IMR-90 (cell line): ENCODE measurements around the gene CETN1. TPM values are rescaled to one million over a fixed set of nuclear protein-coding genes. Genes with fewer than 3 reads are reported as not detected.

Source experiments
- ATAC-seq: fragments of 200-7000 bp; cut with Tn5 transposase; 2 replicates; pipeline ENCODE4 v1.9.1; 2020; ENCODE audit warnings: low read depth, mild to moderate bottlenecking, moderate library complexity
- BruUV-seq: library from RNA; stranded (reverse); fragments of 400-500 nt; replicated peaks from 2 replicates; lab custom pipeline; 2021; lab: Mats Ljungman, UMichigan
- CTCF ChIA-PET: fragments of 300-600 bp; formaldehyde crosslinking; extraction: SDS; loops from one replicate; lab custom pipeline; 2021; ENCODE audit warnings: antibody characterized with exemption; lab: Yijun Ruan, JAX
- POLR2A ChIA-PET: fragments of 300-600 bp; sonication (Branson Sonifier 250); formaldehyde crosslinking; loops from one replicate; lab custom pipeline; 2022; ENCODE audit warnings: antibody characterized with exemption; ENCODE audit not compliant: unreplicated experiment; lab: Charles Lee
- DNase-seq: peaks from one replicate; pipeline ENCODE4 v3.0.0; 2013
- H2AFZ ChIP-seq: replicated peaks from 2 replicates; pipeline ENCODE3; 2013; ENCODE audit warnings: low read length, mild to moderate bottlenecking; ENCODE audit not compliant: poor library complexity
- H2AK5ac ChIP-seq: 2 replicates; pipeline ENCODE4 v1.6.1; 2013; ENCODE audit warnings: low read depth, low read length, inconsistent platforms
- H2AK9ac ChIP-seq: replicated peaks from 2 replicates; pipeline ENCODE3; 2013; ENCODE audit warnings: mild to moderate bottlenecking, low read depth, low read length, moderate library complexity; ENCODE audit not compliant: poor library complexity
- H2BK120ac ChIP-seq: 2 replicates; pipeline ENCODE4 v1.6.1; 2013; ENCODE audit warnings: low read depth, low read length, inconsistent platforms
- H2BK15ac ChIP-seq: 3 replicates; pipeline ENCODE4 v1.6.1; 2013; ENCODE audit warnings: low read depth, low read length, inconsistent platforms
- H2BK20ac ChIP-seq: 2 replicates; pipeline ENCODE4 v1.6.1; 2013; ENCODE audit warnings: low read depth, mild to moderate bottlenecking, inconsistent platforms, low read length, moderate library complexity
- H2BK5ac ChIP-seq: 2 replicates; pipeline ENCODE4 v1.6.1; 2013; ENCODE audit warnings: mild to moderate bottlenecking, low read depth, low read length, inconsistent platforms; ENCODE audit not compliant: poor library complexity, severe bottlenecking
- H3K14ac ChIP-seq: replicated peaks from 2 replicates; pipeline ENCODE4 v1.6.1; 2013; ENCODE audit warnings: low read depth, low read length, inconsistent platforms
- H3K18ac ChIP-seq: 2 replicates; pipeline ENCODE4 v1.6.1; 2013; ENCODE audit warnings: low read depth, low read length, control low read depth
- H3K23ac ChIP-seq: 2 replicates; pipeline ENCODE4 v1.6.1; 2013; ENCODE audit warnings: low read depth, low read length, inconsistent platforms
- H3K27ac ChIP-seq: 2 replicates; pipeline ENCODE4 v1.5.1; 2013; ENCODE audit warnings: mild to moderate bottlenecking, control low read depth, low read length; ENCODE audit not compliant: insufficient read depth
- H3K27me3 ChIP-seq: 2 replicates; pipeline ENCODE4 v1.6.1; 2013; ENCODE audit warnings: low read length; ENCODE audit not compliant: control insufficient read depth, insufficient read depth
- H3K36me3 ChIP-seq: 2 replicates; pipeline ENCODE4 v1.6.1; 2013; ENCODE audit warnings: low read length, mixed read lengths; ENCODE audit not compliant: control insufficient read depth, insufficient read depth
- H3K4ac ChIP-seq: 2 replicates; pipeline ENCODE4 v1.6.1; 2013; ENCODE audit warnings: low read depth, low read length, inconsistent platforms
- H3K4me1 ChIP-seq: 2 replicates; pipeline ENCODE4 v1.6.1; 2013; ENCODE audit warnings: low read length, mixed read lengths; ENCODE audit not compliant: control insufficient read depth, insufficient read depth
- H3K4me2 ChIP-seq: 2 replicates; pipeline ENCODE4 v1.6.1; 2013; ENCODE audit warnings: low read depth, mild to moderate bottlenecking, control low read depth, low read length, moderate library complexity
- H3K4me3 ChIP-seq: 2 replicates; pipeline ENCODE4 v1.5.1; 2013; ENCODE audit warnings: low read depth, mild to moderate bottlenecking, control low read depth, low read length, moderate library complexity; ENCODE audit not compliant: insufficient read depth
- H3K56ac ChIP-seq: 2 replicates; pipeline ENCODE4 v1.6.1; 2013; ENCODE audit warnings: low read length, inconsistent platforms; ENCODE audit not compliant: insufficient read depth; ENCODE audit errors: extremely low read depth
- H3K79me1 ChIP-seq, 2 experiments: 2 replicates each; pipeline ENCODE4 v1.6.1; 2013; ENCODE audit warnings: low read length in 2 of 2, inconsistent platforms in 1 of 2, low read depth in 1 of 2
- H3K9ac ChIP-seq: 2 replicates; pipeline ENCODE4 v1.6.1; 2013; ENCODE audit warnings: low read depth, low read length, control low read depth
- H3K9me1 ChIP-seq: 2 replicates; pipeline ENCODE4 v1.6.1; 2013; ENCODE audit warnings: low read length, inconsistent platforms; ENCODE audit not compliant: insufficient read depth
- H3K9me3 ChIP-seq: 2 replicates; pipeline ENCODE4 v1.6.1; 2013; ENCODE audit warnings: low read length; ENCODE audit not compliant: control insufficient read depth, insufficient read depth
- H4K20me1 ChIP-seq: 2 replicates; pipeline ENCODE4 v1.6.1; 2013; ENCODE audit warnings: low read length, inconsistent platforms; ENCODE audit not compliant: insufficient read depth
- H4K5ac ChIP-seq: 2 replicates; pipeline ENCODE4 v1.6.1; 2013; ENCODE audit warnings: mild to moderate bottlenecking, low read depth, low read length, control low read depth
- H4K8ac ChIP-seq, 2 experiments: 2 replicates each; pipeline ENCODE4 v1.6.1; 2013; ENCODE audit warnings: low read depth in 2 of 2, low read length in 2 of 2, control low read depth in 1 of 2, inconsistent platforms in 1 of 2
- H4K91ac ChIP-seq: 2 replicates; pipeline ENCODE4 v1.6.1; 2013; ENCODE audit warnings: low read depth, low read length, inconsistent platforms; ENCODE audit not compliant: insufficient read depth
- BHLHE40 ChIP-seq: fragments of 150-350 bp; IDR thresholded peaks from 2 replicates; pipeline ENCODE4 v1.6.1; 2016; ENCODE audit warnings: mild to moderate bottlenecking, low read depth, low read length
- CHD1 ChIP-seq: IDR thresholded peaks from 2 replicates; pipeline ENCODE4 v1.6.1; 2012; ENCODE audit warnings: low read depth, low read length, improper control_type of control experiment
- MAFK ChIP-seq: IDR thresholded peaks from 2 replicates; pipeline ENCODE4 v1.6.1; 2012; ENCODE audit warnings: low read depth, low read length, improper control_type of control experiment
- MXI1 ChIP-seq: IDR thresholded peaks from 2 replicates; pipeline ENCODE4 v1.6.1; 2012; ENCODE audit warnings: low read depth, mild to moderate bottlenecking, low read length, moderate library complexity, borderline replicate concordance
- POLR2A ChIP-seq: IDR thresholded peaks from 2 replicates; pipeline ENCODE4 v1.6.1; 2012; ENCODE audit warnings: mild to moderate bottlenecking, low read depth, low read length
- RAD21 ChIP-seq: IDR thresholded peaks from 2 replicates; pipeline ENCODE4 v1.6.1; 2012; ENCODE audit warnings: low read length, improper control_type of control experiment
- RCOR1 ChIP-seq: IDR thresholded peaks from 2 replicates; pipeline ENCODE4 v1.6.1; 2012; ENCODE audit warnings: mild to moderate bottlenecking, low read length, improper control_type of control experiment; ENCODE audit not compliant: insufficient replicate concordance
- WGBS, 2 experiments: methylation state at CpG; one replicate each; pipeline versions ENCODE4 v1.1.5 to v1.1.7; 2013; ENCODE audit warnings: missing lambda C conversion rate in 2 of 2; ENCODE audit not compliant: insufficient read length in 1 of 2; ENCODE audit errors: extremely low coverage in 2 of 2; 5-methylcytosine and 5-hydroxymethylcytosine counted together
- dilution Hi-C: fragments of 300-500 bp; cut with HindIII; formaldehyde crosslinking; loops from one replicate; pipeline ENCODE4 v1.14.3; 2018; ENCODE audit warnings: low sequenced_read_pairs; ENCODE audit not compliant: unreplicated experiment
- in situ Hi-C: fragments of 300-500 bp; cut with MboI; formaldehyde crosslinking; loops from 3 replicates; pipeline ENCODE4 v1.14.3; 2019; ENCODE audit warnings: low sequenced_read_pairs, inconsistent platforms, mixed read lengths
- intact Hi-C: fragments of 100-400 bp; cut with micrococcal nuclease; formaldehyde crosslinking; loops from 2 replicates; pipeline ENCODE4 v1.10.0; 2022
- polyA plus RNA-seq, 3 experiments: library from polyadenylated mRNA; depleted of rRNA; stranded (reverse); fragments of >200 nt; gene quantifications; 2 replicates each; pipeline ENCODE4 v1.2.3, GENCODE V29; 2012; ENCODE audit warnings: low replicate concordance in 1 of 3
- total RNA-seq: library from RNA; depleted of rRNA; stranded (reverse); fragments of >200 nt; gene quantifications from 2 replicates; pipeline ENCODE4 v1.2.3, GENCODE V29; 2012
- TF ChIP-seq, protein P1 (sequence below): conservative IDR thresholded peaks from 2 replicates; pipeline ENCODE4 v1.5.1; 2012; ENCODE audit warnings: mild to moderate bottlenecking, low read depth, low read length, improper control_type of control experiment
- TF ChIP-seq, protein P2 (sequence below): fragments of 150-350 bp; IDR thresholded peaks from 2 replicates; pipeline ENCODE4 v1.6.1; 2016; ENCODE audit warnings: low read depth, mild to moderate bottlenecking, low read length, moderate library complexity, borderline replicate concordance
- TF ChIP-seq, protein P3 (sequence below): fragments of 150-350 bp; IDR thresholded peaks from 2 replicates; pipeline ENCODE4 v1.6.1; 2017; ENCODE audit warnings: mild to moderate bottlenecking, antibody characterized with exemption, low read length, low read depth

CETN1 gene
- total and polyA plus RNA-seq, 2 of the 4 experiments (the other 2 are of a cell fraction), result not detected

DNA sequence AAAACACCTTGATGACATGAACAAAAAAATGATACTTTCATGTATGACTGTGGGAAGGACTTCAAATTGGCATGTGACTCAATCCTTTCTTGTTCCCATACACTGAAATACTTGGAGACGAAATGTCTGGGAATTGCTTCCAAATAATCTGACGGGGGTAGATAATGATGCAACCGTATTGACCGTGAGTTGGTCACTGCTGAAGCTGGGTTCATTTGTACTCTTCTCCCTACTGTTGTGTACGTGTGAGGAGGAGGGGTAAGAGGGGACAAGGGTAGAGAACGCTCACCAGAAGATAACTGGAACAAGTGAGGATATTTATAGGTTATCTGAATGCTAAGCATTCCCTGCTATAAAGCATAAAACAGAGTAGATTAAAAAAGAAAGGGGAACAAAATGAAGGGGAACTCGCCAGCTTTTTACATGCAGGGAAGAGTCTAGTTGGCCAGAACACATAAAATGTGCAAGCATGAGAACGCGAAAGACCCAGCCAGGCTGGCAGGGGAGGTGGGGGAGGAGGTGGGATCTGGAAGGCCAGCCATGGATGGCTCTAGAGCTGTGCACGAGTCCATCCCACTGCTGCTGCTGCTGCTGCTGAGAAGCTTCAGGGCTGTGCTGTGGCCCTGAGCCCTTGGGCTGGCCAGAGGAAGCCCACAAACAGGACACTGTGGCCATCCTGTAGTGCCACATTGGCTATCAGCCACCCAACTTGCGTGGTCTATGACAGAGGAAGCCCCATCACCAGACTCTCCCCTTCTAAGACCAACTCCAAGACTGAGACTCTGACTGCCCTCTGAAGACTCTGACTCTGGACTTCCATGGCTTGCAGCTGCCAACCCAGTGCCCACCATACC, 15.2 kb upstream of the CETN1 start:
- no peak for ATAC-seq
- Histone ChIP-seq H3K36me3 (no peaks in the 10 kb centered on the region), H3K56ac (no peak overlapping the region), H3K4ac (no peak overlapping the region), H2BK15ac (no peak overlapping the region), H4K20me1 (no peaks in the 10 kb centered on the region), H2BK20ac (no peak overlapping the region), H3K9me1 (no peaks in the 10 kb centered on the region), H2AFZ (no peak overlapping the region), H3K18ac (no peak overlapping the region), H3K23ac (no peak overlapping the region), H3K14ac (no peak overlapping the region), H3K27me3 (peaks cover 23% of the 10 kb centered on the region), H3K9ac (no peak overlapping the region), H2BK5ac (no peak overlapping the region), H3K4me1 (no peaks in the 10 kb centered on the region), H3K9me3 (no peaks in the 10 kb centered on the region), H4K5ac (no peak overlapping the region), H4K8ac (no peak overlapping the region), H2AK9ac (no peak overlapping the region), H3K27ac (no peak overlapping the region), H3K4me2 (no peak overlapping the region), H2AK5ac (no peak overlapping the region), H2BK120ac (no peak overlapping the region), H4K91ac (no peak overlapping the region), H3K4me3 (no peak overlapping the region), H3K79me1 (no peaks in the 10 kb centered on the region)
- no TSS peak for BruUV-seq
- DNase-seq, result no peak
- in situ Hi-C loops, result no loop called here
- dilution Hi-C loops, result no loop called here
- POLR2A ChIA-PET, result no interaction called here
- TF ChIP-seq RCOR1, result no peak
- TF ChIP-seq, protein P1, sequence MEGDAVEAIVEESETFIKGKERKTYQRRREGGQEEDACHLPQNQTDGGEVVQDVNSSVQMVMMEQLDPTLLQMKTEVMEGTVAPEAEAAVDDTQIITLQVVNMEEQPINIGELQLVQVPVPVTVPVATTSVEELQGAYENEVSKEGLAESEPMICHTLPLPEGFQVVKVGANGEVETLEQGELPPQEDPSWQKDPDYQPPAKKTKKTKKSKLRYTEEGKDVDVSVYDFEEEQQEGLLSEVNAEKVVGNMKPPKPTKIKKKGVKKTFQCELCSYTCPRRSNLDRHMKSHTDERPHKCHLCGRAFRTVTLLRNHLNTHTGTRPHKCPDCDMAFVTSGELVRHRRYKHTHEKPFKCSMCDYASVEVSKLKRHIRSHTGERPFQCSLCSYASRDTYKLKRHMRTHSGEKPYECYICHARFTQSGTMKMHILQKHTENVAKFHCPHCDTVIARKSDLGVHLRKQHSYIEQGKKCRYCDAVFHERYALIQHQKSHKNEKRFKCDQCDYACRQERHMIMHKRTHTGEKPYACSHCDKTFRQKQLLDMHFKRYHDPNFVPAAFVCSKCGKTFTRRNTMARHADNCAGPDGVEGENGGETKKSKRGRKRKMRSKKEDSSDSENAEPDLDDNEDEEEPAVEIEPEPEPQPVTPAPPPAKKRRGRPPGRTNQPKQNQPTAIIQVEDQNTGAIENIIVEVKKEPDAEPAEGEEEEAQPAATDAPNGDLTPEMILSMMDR, result no peak
- no peak for TF ChIP-seq POLR2A
- no peak for TF ChIP-seq BHLHE40
- no peak for TF ChIP-seq CHD1
- TF ChIP-seq RAD21, result no peak
- TF ChIP-seq MAFK, result no peak
- no peak for TF ChIP-seq MXI1
- TF ChIP-seq, protein P2, sequence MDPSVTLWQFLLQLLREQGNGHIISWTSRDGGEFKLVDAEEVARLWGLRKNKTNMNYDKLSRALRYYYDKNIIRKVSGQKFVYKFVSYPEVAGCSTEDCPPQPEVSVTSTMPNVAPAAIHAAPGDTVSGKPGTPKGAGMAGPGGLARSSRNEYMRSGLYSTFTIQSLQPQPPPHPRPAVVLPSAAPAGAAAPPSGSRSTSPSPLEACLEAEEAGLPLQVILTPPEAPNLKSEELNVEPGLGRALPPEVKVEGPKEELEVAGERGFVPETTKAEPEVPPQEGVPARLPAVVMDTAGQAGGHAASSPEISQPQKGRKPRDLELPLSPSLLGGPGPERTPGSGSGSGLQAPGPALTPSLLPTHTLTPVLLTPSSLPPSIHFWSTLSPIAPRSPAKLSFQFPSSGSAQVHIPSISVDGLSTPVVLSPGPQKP, result no peak
- TF ChIP-seq, protein P3, sequence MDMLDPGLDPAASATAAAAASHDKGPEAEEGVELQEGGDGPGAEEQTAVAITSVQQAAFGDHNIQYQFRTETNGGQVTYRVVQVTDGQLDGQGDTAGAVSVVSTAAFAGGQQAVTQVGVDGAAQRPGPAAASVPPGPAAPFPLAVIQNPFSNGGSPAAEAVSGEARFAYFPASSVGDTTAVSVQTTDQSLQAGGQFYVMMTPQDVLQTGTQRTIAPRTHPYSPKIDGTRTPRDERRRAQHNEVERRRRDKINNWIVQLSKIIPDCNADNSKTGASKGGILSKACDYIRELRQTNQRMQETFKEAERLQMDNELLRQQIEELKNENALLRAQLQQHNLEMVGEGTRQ, result no peak
- CTCF ChIA-PET, result no interaction called here
- WGBS, 2 experiments, result 49% methylated on average over 3 of the region's 11 CpGs; no CpG with 5 or more reads in 1 of the 2 experiments
- intact Hi-C loops, result no loop called here
